ENCODE measurements around the gene NPM3. TPM values are rescaled to one million over a fixed set of nuclear protein-coding genes. Genes with fewer than 3 reads are reported as not detected.

Gene NPM3
- total and polyA plus RNA-seq, 8 donors, result 13.2 to 23.3 (median 18.1) TPM

DNA sequence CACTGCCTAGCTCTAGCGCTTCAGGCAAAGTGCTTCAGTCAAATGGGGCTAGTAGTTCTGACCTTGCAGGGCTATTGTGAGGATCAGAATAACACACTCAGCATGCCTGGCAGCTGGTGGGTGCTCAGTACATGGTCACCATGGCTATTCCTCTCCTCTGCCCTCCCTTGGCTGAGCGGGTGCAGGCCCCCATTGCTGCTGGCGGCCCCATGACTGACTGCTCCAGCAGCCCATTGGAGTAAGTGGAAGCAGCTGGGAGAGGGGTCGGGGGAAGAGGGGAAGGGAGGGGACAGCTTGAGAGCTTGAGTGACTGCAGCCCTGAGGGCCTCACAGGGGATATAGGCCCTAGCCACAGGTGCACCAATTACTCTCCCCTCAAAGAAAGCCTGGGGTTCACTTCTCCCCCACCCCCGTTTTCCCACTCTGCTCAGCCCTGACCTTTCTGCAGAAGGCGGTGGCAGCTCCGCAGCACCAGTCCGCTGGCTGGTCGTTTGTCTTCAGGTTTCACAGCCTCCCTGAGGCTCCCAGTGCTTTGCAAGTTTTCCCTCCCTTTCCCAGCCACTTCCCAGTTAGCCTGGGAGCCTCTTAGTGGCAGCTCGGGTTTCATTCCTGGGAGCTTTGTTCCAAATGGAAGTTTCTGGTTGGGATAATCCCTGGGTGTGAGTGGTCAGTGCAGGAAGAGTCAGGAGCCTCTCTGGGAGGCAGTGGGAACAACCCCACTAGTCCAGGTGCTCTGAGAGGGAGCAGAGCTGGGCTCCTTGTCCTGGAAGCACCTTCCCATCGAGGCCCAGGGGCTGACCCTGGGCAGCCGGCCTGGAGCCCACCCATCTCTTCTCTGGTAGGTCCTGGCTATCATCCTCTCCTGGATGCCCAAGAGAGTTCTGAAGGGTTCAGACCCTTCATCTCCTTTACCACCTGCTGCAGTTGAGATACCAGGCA is 23.7 kb downstream of the NPM3 start:
- no peak for ATAC-seq
- no peaks in the 10 kb centered on the region for H3K27me3 ChIP-seq
- H3K27ac ChIP-seq, result no peak overlapping the region
- no peaks in the 10 kb centered on the region for H3K36me3 ChIP-seq
- no peak for FAIRE-seq
- no peak for DNase-seq
- H3K9me3 ChIP-seq, result no peaks in the 10 kb centered on the region
- TF ChIP-seq, protein P1, sequence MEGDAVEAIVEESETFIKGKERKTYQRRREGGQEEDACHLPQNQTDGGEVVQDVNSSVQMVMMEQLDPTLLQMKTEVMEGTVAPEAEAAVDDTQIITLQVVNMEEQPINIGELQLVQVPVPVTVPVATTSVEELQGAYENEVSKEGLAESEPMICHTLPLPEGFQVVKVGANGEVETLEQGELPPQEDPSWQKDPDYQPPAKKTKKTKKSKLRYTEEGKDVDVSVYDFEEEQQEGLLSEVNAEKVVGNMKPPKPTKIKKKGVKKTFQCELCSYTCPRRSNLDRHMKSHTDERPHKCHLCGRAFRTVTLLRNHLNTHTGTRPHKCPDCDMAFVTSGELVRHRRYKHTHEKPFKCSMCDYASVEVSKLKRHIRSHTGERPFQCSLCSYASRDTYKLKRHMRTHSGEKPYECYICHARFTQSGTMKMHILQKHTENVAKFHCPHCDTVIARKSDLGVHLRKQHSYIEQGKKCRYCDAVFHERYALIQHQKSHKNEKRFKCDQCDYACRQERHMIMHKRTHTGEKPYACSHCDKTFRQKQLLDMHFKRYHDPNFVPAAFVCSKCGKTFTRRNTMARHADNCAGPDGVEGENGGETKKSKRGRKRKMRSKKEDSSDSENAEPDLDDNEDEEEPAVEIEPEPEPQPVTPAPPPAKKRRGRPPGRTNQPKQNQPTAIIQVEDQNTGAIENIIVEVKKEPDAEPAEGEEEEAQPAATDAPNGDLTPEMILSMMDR (IDR thresholded peaks at IDR 0.05), result no peak
- WGBS, 2 donors, result 71 to 84% methylated on average over 12 of the region's 12 CpGs
- H3K4me3 ChIP-seq, result no peak overlapping the region
- intact Hi-C loops (cut with DNase I), result no loop called here
- H3K4me1 ChIP-seq, result no peaks in the 10 kb centered on the region

DNA sequence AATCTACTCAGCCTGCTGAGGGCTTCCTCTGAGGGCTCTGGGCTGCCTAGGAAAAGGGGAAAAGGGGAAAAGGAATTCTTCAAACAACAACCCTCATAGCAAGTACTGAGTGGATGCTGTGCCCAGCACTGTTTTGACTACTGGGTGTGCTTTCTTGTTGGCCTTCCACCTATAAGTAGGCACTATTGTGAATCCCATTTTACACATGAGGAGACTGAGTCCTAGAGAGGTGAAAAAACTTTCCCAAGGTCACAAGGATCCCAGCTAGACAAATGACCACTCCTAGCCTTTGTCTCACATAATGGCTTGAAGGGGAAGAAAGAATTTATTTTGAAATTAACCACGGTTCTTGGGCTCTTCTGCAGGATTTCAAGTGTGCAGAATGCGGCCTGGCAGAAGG is 24.4 kb downstream of the NPM3 start:
- 70 to 79% methylated on average over 2 of the region's 2 CpGs for WGBS, 2 donors
- intact Hi-C loops (cut with DNase I), result no loop called here
- Histone ChIP-seq H3K9me3 (no peaks in the 10 kb centered on the region), H3K27ac (no peak overlapping the region), H3K27me3 (no peaks in the 10 kb centered on the region), H3K4me3 (no peak overlapping the region), H3K4me1 (no peaks in the 10 kb centered on the region), H3K36me3 (no peaks in the 10 kb centered on the region)
- TF ChIP-seq, protein P1 (IDR thresholded peaks at IDR 0.05), result no peak
- no peak for DNase-seq
- no peak for ATAC-seq
- no peak for FAIRE-seq

DNA sequence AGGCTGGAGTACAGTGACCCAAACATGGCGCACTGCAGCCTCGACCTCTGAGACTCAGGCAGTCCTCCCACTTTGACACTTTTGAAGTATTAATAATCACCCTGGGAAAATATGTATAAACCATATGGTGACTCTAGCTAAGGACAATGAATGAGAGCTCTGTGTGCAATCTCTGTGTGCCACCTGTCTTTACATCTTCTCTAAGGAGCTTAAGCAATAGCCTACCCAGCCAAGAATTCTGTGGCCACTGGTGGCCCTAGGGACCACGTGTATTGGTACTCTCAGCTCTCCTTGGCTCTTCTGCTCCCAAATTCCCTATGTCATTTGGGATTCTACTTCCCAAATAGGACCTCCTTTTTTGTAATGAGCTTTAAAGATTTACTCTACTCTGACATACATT is 31.0 kb downstream of the NPM3 start:
- intact Hi-C loops (cut with DNase I), result no loop called here
- no peak overlapping the region for H3K27ac ChIP-seq
- DNase-seq (no peak), ATAC-seq (no peak), FAIRE-seq (no peak)
- no peaks in the 10 kb centered on the region for H3K4me1 ChIP-seq
- no peaks in the 10 kb centered on the region for H3K9me3 ChIP-seq
- WGBS, 2 donors, result 61 to 64% methylated on average over 3 of the region's 3 CpGs
- TF ChIP-seq, protein P1 (IDR thresholded peaks at IDR 0.05), result no peak
- no peaks in the 10 kb centered on the region for H3K27me3 ChIP-seq
- no peaks in the 10 kb centered on the region for H3K36me3 ChIP-seq
- H3K4me3 ChIP-seq, result no peak overlapping the region

DNA sequence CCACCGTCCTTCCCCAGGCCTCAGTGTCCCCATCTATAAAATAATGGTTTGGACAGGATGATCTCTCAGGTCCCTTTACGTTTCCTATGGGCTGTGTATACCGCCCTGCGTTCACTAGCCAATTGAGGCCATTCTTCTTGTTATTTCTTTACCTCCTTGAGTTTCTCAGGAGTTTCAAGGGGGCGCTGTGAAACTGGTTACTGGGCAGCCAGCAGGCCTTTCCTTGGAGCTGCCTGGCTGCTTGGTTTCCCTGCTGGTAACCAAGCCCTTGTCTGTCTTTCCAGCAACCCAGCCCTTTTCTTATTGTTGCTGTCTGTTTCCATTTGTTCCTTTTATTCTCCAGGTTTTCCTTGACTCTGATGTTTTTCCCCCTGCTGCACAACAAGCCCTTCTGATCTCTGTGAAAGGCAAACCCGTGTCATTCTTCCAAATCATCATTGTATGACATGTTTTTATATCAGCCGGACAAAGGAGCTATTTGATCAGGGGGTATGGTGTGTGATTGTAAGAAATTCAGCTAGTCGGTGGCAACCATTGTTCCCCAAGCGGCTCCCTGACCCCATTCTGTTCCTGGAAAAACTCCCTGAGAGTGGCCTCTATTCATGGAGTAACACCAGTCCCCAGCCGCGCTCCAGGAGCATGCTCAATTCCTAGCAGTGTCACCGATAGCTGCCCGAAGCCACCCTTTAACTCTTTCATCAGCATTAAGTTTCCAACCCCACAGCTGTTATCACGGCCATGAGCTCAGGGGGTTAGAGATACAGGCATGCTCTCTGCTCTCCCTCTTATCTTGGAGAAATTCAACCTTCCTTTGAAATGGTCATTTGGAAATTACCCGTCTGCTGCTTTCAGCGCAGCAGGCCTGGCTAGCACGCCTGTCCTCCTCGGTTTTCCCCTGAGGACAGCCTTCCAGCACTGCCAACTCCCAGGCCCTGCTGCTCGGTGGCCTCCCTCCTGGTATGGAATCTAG is 33.9 kb downstream of the NPM3 start:
- FAIRE-seq, result no peak
- H3K27ac ChIP-seq, result no peak overlapping the region
- 84 to 87% methylated on average over 19 of the region's 19 CpGs for WGBS, 2 donors

More for the DNA sequence above, 33.9 kb downstream of the NPM3 start:
- H3K36me3 ChIP-seq, result no peaks in the 10 kb centered on the region
- no peaks in the 10 kb centered on the region for H3K9me3 ChIP-seq
- no peak overlapping the region for H3K4me3 ChIP-seq
- no peaks in the 10 kb centered on the region for H3K27me3 ChIP-seq
- DNase-seq, result no peak
- no peak for ATAC-seq
- intact Hi-C loops (cut with DNase I), result no loop called here
- H3K4me1 ChIP-seq, result no peaks in the 10 kb centered on the region
- TF ChIP-seq, protein P1 (IDR thresholded peaks at IDR 0.05), result no peak

Measured in pancreas (tissue), 10 donors.